ENCODE results near the gene DND1.
A peak's percentile ranks its signal among the peaks of the same experiment; 100 is the strongest.
"Not testable (repeated sequence)": the region's sequence is repeated elsewhere in the genome, so short reads cannot be mapped to it uniquely, and the experiment has no call there.

DND1 gene

DNA sequence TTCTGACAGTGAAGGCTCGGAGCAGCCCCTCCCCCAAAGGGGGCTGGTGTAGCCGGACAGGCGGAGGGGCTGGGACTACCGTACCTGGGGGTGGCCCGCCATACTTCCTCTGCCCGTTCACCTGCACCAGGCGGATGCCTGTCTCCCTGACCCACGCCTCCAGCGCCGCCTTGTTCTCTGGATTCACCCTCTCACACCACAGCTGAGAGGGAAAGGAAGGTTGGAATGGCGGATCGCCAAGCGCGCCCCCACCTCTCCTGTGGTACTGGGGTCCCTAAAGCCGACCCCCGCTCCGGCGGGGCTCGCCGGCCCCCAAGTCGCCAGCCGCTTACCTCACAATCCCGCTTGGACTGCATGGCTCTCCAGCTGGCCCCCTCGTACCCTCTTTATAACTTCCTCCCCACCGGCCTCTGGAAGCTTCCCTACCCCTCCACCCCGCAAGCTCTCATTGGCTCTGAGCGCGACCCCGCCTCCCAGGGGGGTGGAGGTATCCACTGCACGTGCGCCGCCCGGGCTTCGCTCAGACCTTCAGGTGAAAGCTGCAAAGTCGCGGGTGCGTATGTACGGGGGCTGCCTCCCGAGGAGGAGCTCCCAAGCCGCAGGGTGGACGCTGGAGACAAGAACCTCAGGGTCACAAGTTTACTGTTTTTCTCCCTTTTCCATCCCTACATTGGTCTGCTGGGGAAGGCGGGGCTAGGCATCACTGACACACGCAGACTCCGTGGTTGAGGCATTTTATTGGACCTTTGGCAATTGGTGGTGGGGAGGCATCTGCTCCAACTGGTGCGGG lies at the start of gene DND1:
Gene DND1, minus strand, starts transcription at position 390 of the 790 bp plus-strand sequence. Its CDS starts 34 bp downstream, at position 356.
- H3K27me3 Mint-ChIP-seq: no peaks in the 10 kb centered on the region
- peak within 1 kb of the TSS; percentile 5 for H3K27ac Mint-ChIP-seq
- H3K4me1 Mint-ChIP-seq (ENCODE audit: low read depth): peaks cover 2% of the 10 kb centered on the region
- DNase-seq: no peak
- no peak within 1 kb of the TSS for H3K4me3 Mint-ChIP-seq
- peaks cover 97% of the 10 kb centered on the region for H3K36me3 Mint-ChIP-seq (ENCODE audit: low read depth)
- H3K9me3 Mint-ChIP-seq: no peaks in the 10 kb centered on the region

DNA sequence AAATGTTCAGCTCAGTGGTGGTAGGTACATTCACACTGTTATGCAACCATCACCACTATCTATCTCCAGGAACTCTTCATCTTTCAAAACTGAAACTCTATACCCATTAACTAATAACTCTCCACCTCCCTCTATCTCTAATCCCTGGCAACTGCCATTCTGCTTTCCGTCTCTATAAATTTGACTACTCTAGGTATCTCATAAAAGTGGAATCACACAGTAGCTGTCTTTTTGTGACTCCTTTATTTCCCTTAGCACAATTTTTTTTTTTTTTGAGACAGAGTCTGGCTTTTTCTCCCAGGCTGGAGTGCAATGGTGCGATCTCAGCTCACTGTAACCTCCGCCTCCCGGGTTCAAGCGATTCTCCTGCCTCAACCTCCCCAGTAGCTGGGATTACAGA lies 48.0 kb upstream of the DND1 start:
- not testable (repeated sequence) for DNase-seq; H3K4me3 Mint-ChIP-seq; H3K27ac Mint-ChIP-seq; H3K9me3 Mint-ChIP-seq; H3K36me3 Mint-ChIP-seq (ENCODE audit: low read depth)
- H3K4me1 Mint-ChIP-seq (ENCODE audit: low read depth): peaks cover 11% of the 10 kb centered on the region
- H3K27me3 Mint-ChIP-seq: peaks cover 24% of the 10 kb centered on the region

DNA sequence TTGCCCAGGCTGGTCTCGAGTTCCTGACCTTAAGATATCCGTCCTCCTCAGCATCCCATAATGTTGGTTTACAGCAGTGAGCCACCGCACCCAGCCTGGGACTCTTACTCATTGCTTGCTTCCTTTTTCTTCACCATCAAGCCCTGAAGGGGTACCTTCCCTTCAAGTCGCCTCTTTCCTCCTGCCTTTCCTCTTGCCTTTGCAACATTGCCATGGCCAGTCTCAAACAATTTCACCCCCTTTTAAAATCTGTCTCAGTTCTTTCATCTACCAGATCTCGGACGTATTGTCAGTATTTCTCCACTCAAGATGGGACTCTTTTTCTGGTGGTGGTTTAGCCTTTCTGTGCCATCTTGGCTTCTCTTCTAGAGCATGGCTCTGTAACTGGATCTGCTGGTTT lies 47.4 kb upstream of the DND1 start:
- not testable (repeated sequence) for H3K4me3 Mint-ChIP-seq, DNase-seq, H3K27ac Mint-ChIP-seq

DNA sequence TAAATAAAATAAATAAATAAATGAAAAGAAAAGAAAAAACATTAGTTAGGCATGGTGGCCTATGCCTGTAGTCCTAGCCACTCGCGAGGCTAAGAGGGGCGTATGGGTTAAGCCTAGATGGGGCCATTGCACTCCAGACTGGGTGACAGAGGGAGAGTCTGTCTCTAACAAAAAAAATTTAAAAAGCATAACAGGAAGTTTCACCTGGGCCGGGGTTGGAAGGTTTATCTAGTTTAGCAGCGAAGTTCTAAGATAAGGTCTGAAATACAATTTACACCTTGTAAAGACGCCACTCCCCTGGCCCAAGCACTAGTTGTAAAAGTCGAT lies 44.9 kb upstream of the DND1 start:
- H3K4me1 Mint-ChIP-seq (ENCODE audit: low read depth): peaks cover 2% of the 10 kb centered on the region
- no peak for DNase-seq
- H3K9me3 Mint-ChIP-seq: no peaks in the 10 kb centered on the region
- no peaks in the 10 kb centered on the region for H3K36me3 Mint-ChIP-seq (ENCODE audit: low read depth)
- H3K4me3 Mint-ChIP-seq: peak overlapping the region; percentile 4
- H3K27me3 Mint-ChIP-seq: peaks cover 7% of the 10 kb centered on the region
- H3K27ac Mint-ChIP-seq: no peak overlapping the region

More for the DNA sequence above, 47.4 kb upstream of the DND1 start:
- peaks cover 20% of the 10 kb centered on the region for H3K27me3 Mint-ChIP-seq
- not testable (repeated sequence) for H3K4me1 Mint-ChIP-seq (ENCODE audit: low read depth); H3K36me3 Mint-ChIP-seq (ENCODE audit: low read depth); H3K9me3 Mint-ChIP-seq

DNA sequence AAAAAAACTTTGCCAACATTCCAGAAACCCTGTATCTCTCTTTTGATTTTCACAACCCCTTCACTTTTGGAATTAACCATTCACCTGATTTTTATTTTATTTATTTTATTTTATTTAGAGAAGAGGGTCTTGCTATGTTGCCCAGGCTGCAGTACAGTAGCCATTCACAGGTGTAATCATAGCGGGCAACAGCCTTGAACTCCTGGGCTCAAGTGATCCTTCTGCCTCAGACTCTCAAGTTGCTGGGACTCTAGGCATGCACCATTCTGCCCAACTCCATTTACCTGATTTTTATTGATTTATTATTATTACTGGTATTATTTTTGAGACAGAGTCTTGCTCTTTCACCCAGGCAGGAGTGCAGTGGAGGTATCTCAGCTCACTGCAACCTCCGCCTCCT lies 42.9 kb upstream of the DND1 start:
- not testable (repeated sequence) for H3K27me3 Mint-ChIP-seq; H3K4me3 Mint-ChIP-seq; H3K27ac Mint-ChIP-seq; H3K9me3 Mint-ChIP-seq; H3K36me3 Mint-ChIP-seq (ENCODE audit: low read depth); DNase-seq
- H3K4me1 Mint-ChIP-seq (ENCODE audit: low read depth): peaks cover 10% of the 10 kb centered on the region

DNA sequence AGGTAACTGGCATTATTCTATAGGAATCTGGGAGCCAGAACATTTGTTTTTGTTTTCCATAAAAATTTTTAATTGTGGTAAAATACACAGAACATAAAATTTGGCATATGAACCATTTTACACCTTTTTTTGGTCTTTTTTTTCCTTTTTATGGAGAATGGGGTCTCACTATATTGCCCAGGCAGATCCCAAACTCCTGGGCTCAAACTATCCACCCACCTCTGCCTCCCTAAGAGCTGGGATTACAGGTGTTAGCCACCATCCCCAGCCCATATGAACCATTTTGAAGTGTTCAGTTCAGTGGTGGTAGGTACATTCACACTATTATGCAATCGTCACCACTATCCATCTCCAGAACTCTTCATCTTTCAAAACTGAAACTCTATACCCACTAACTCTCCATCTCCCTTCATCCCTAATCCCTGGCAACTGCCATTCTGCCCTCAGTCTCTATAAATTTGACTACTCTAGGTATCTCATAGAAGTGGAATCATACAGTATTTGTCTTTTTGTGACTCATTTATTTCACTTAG lies 40.3 kb upstream of the DND1 start:
- DNase-seq: no peak
- H3K4me3 Mint-ChIP-seq: no peak overlapping the region
- H3K36me3 Mint-ChIP-seq (ENCODE audit: low read depth): peaks cover 7% of the 10 kb centered on the region
- H3K27ac Mint-ChIP-seq: no peak overlapping the region
- H3K4me1 Mint-ChIP-seq (ENCODE audit: low read depth): peaks cover 20% of the 10 kb centered on the region
- H3K27me3 Mint-ChIP-seq: no peaks in the 10 kb centered on the region
- no peaks in the 10 kb centered on the region for H3K9me3 Mint-ChIP-seq

DNA sequence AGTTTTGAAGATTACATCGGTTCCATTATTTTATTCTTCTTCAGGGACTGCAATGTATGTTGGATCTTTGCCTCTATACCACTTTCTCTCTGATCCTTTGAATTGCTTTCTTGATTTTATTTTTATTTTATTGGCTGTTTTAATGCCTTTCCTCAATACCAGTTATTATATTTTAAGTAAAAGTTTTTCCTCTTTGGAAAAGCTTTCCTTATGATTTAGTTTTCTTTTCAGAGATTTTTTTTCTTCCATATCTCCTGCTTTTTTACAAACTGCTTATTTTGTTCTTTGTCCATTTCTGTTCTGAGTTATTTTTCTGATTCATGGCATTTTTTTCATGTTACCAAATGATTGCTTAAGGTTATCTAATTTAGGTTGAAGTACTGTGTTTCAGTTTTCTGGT lies 38.4 kb upstream of the DND1 start:
- no peaks in the 10 kb centered on the region for H3K27me3 Mint-ChIP-seq

DNA sequence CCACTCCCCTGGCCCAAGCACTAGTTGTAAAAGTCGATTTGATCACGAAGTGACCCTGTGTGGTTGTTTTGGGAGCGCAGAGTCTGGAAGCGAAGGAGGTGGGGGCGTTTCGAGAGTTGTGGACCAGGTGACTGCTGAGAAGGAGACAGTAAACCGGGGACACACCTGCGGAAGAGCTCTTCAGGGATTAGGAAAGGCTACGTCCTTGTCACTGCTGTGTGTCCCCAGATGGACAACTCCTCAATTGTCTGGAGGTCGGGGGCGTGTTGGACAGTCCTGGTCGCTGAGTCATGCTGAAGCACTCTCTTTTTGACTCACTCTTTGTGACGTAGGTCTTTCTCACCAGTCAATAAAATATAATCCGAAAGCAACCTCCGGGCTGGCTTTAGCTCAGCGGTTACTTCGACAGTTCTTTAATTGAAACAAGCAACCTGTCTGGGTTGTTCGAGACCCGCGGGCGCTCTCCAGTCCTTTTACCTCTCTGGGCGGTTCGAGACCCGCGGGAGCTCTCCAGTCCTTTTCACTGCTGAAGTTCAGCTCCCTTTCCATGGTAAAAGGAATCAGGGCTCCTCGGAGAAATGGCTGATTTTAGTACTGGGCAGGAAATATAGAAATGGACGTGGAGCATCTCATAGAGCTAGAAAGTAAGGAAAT lies 37.6 kb upstream of the DND1 start:
- Mint-ChIP-seq H3K27me3 (no peaks in the 10 kb centered on the region), H3K4me3 (peak overlapping the region; percentile 96), H3K4me1 (ENCODE audit: low read depth) (peaks cover 20% of the 10 kb centered on the region), H3K27ac (peak overlapping the region; percentile 96), H3K9me3 (no peaks in the 10 kb centered on the region), H3K36me3 (ENCODE audit: low read depth) (peaks cover 29% of the 10 kb centered on the region)
- peak; percentile 88 for DNase-seq

More for the DNA sequence above, 38.4 kb upstream of the DND1 start:
- no peak for DNase-seq
- Mint-ChIP-seq H3K4me1 (ENCODE audit: low read depth) (peaks cover 20% of the 10 kb centered on the region), H3K27ac (no peak overlapping the region), H3K9me3 (no peaks in the 10 kb centered on the region), H3K4me3 (peak overlapping the region; percentile 96), H3K36me3 (ENCODE audit: low read depth) (peaks cover 21% of the 10 kb centered on the region)

DNA sequence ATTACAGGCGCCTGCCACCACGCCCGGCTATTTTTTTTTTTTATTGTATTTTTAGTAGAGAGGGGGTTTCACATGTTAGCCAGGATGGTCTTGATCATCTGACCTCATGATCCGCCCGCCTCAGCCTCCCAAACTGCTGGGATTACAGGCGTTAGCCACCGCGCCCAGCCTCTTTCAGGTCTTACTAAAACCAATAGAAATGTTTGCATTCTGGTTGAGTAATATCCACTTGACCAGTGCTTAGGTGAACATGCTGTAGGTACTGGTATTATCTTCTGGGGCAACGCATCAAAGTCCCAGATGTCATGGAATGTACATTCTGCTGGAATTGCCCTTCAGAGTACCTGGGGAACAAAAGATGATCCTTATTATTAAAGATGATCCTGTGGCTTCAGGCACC lies 35.4 kb upstream of the DND1 start:
- not testable (repeated sequence) for H3K27me3 Mint-ChIP-seq, H3K27ac Mint-ChIP-seq, DNase-seq, H3K4me3 Mint-ChIP-seq, H3K9me3 Mint-ChIP-seq
- peaks cover 20% of the 10 kb centered on the region for H3K4me1 Mint-ChIP-seq (ENCODE audit: low read depth)
- peaks cover 52% of the 10 kb centered on the region for H3K36me3 Mint-ChIP-seq (ENCODE audit: low read depth)

DNA sequence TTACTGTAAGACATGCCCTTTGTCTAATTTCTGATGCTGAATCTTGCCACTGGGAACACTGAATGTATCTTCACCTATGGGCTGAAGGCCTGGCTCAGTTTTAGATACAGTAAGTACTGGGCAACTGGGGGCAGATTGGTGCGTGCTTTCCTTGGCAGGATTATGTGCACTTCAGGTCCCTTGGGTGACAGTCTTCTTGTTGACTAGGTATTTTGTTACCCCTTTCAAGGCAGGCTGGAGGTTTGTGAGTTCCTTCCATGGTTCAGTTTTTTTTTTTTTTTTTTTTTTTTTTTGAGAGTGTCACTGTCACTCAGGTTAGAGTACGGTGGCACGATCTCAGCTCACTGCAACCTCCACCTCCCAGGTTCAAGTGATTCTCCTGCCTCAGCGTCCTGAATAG lies 34.4 kb upstream of the DND1 start:
- H3K9me3 Mint-ChIP-seq: no peaks in the 10 kb centered on the region
- peaks cover 61% of the 10 kb centered on the region for H3K36me3 Mint-ChIP-seq (ENCODE audit: low read depth)
- no peak for DNase-seq
- no peak overlapping the region for H3K27ac Mint-ChIP-seq
- H3K4me1 Mint-ChIP-seq (ENCODE audit: low read depth): peaks cover 19% of the 10 kb centered on the region
- no peaks in the 10 kb centered on the region for H3K27me3 Mint-ChIP-seq
- no peak overlapping the region for H3K4me3 Mint-ChIP-seq

DNA sequence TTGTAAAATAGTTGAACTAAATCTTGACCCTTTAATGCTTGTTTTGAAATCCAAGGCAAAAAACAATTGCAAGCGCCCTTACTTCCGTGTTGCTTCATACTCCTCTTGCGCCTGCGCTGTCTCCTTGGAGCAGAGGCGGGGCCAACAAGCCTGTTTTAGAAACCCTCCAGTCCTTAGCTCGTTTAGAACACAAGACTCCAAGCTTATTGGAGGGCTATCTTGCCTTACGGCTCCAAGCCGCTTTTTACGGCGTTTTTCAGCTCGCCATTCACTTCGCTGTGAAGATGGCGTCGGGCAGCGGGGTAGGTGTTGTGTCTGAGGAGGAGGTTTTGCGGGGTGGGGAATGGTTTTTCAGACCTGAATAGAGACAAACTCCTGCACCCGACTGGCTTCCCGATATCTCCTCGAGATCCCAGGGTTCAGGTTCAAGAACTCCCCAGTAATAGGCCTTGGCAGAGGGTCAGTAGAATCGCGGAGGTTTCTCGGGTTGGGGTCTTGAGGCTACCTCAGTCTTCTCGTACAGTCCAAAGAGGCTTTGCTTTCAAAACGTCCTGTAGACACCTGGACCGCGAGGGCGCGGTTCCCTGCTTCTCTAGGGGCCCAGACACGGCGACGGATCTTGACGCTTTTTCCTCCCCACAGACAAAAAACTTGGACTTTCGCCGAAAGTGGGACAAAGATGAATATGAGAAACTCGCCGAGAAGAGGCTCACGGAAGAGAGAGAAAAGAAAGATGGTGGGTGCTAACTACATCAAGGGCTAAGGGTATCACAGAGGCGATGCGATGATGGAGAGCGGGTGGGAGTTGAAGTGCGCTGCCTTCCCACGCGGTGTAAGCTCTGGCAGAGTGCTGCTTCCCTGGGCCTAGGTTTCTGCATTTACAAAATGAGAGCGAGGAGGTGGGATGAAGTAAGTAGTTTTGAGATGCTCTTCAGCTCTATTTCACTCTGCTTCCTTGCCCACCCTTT lies 27.1 kb upstream of the DND1 start, which contains the start of gene ZMAT2:
Gene ZMAT2, plus strand, starts transcription at position 271 of the 968 bp plus-strand sequence. Its CDS starts 14 bp downstream, at position 285.
- DNase-seq: peak; percentile 88

DNA sequence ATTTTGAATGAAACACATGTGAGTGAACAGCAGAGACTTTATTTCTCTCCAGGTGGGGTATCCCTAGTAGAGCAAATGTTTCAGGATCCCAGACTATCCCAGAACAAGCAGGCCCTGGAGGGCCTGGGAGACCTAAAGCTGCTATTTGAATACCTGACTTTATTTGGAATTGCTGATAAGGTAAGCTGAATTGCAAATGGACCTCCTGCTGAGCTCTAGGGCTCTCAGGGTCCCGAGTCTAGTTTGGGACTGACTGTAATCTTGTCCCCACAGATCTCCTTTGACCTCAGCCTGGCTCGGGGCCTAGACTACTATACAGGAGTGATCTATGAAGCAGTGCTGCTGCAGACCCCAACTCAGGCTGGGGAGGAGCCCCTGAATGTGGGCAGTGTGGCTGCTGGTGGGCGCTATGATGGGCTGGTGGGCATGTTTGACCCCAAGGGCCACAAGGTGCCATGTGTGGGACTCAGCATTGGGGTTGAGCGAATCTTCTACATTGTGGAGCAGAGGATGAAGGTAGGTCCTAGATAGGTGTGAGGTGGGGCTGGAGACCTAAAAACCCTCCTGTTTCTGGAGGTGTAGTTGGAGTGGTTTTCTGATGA lies 23.6 kb upstream of the DND1 start:
- no peak for DNase-seq
- peaks cover 42% of the 10 kb centered on the region for H3K4me1 Mint-ChIP-seq (ENCODE audit: low read depth)
- H3K36me3 Mint-ChIP-seq (ENCODE audit: low read depth): peaks cover 84% of the 10 kb centered on the region
- H3K27me3 Mint-ChIP-seq: no peaks in the 10 kb centered on the region
- H3K27ac Mint-ChIP-seq: peak overlapping the region; percentile 82
- H3K9me3 Mint-ChIP-seq: no peaks in the 10 kb centered on the region
- no peak overlapping the region for H3K4me3 Mint-ChIP-seq

More for the DNA sequence above, 27.1 kb upstream of the DND1 start, which contains the start of gene ZMAT2:
- Mint-ChIP-seq H3K27ac (peak within 1 kb of the TSS; percentile 97), H3K27me3 (no peaks in the 10 kb centered on the region), H3K36me3 (ENCODE audit: low read depth) (peaks cover 99% of the 10 kb centered on the region), H3K4me1 (ENCODE audit: low read depth) (peaks cover 34% of the 10 kb centered on the region), H3K4me3 (peak within 1 kb of the TSS; percentile 99), H3K9me3 (no peaks in the 10 kb centered on the region)

DNA sequence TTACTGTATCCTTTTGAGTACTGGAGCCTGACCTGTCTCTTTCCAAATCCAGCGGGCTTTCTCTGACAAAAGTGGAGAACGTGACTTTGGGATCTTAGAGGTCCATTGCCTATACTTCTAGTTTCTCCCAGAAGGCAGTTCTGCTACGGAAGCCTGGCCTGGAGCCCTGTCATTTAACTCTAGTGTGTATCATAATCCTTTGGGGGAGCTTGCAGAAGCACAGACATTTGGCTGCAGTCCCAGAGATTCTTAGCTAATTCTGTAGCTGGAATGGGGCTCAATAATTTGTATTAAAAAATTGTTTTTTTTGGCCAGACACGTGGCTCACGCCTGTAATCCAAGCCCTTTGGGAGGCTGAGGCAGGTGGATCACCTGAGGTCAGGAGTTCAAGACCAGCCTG lies 20.9 kb upstream of the DND1 start:
- no peak for DNase-seq
- H3K9me3 Mint-ChIP-seq: no peaks in the 10 kb centered on the region

More for the DNA sequence above, 20.9 kb upstream of the DND1 start:
- Mint-ChIP-seq H3K27ac (peak overlapping the region; percentile 71), H3K36me3 (ENCODE audit: low read depth) (peaks cover 83% of the 10 kb centered on the region), H3K27me3 (no peaks in the 10 kb centered on the region), H3K4me1 (ENCODE audit: low read depth) (peaks cover 38% of the 10 kb centered on the region), H3K4me3 (no peak overlapping the region)
